NCI-H1930 (cell line): ENCODE measurements around the gene SLC2A8.
A peak's percentile ranks its signal among the peaks of the same experiment; 100 is the strongest.

Source experiments
- DNase-seq, 2 experiments: peaks; one replicate each; lab custom pipeline; 2025; lab: John Stamatoyannopoulos, UW

The SLC2A8 gene

GRCh38 chr9:127403507-127404192, 6.7 kb downstream of the SLC2A8 start:
- DNase-seq, result no peak

GRCh38 chr9:127404631-127405030, 7.7 kb downstream of the SLC2A8 start:
- no peak for DNase-seq

GRCh38 chr9:127405344-127406125, 8.6 kb downstream of the SLC2A8 start:
- DNase-seq, result no peak

- DNase-seq, result no peak
These were observed 10.0 kb downstream of the SLC2A8 start for GRCh38 chr9:127406799-127407491.

- DNase-seq, result no peak
These were observed 10.5 kb downstream of the SLC2A8 start for GRCh38 chr9:127407492-127407843.

- DNase-seq, result no peak
These were observed 14.2 kb downstream of the SLC2A8 start for GRCh38 chr9:127411122-127411521.

- no peak for DNase-seq
These were observed 18.2 kb downstream of the SLC2A8 start for GRCh38 chr9:127415141-127415540.

- no peak for DNase-seq
These were observed 18.7 kb downstream of the SLC2A8 start for GRCh38 chr9:127415657-127416056.

- DNase-seq, result no peak
These were observed 20.4 kb downstream of the SLC2A8 start for GRCh38 chr9:127417131-127418036.

- DNase-seq, result peak in 1 of 2 experiments; percentile 13
These were observed 21.1 kb downstream of the SLC2A8 start for GRCh38 chr9:127418037-127418471.

- DNase-seq, result no peak
These were observed 22.4 kb downstream of the SLC2A8 start for GRCh38 chr9:127419348-127419747.

- DNase-seq, result no peak
These were observed 24.1 kb downstream of the SLC2A8 start for GRCh38 chr9:127421057-127421456.

- DNase-seq, result no peak
These were observed 25.3 kb downstream of the SLC2A8 start for GRCh38 chr9:127422133-127422782.

- no peak for DNase-seq
These were observed 25.8 kb downstream of the SLC2A8 start for GRCh38 chr9:127422787-127423186.

- no peak for DNase-seq
These were observed 26.5 kb downstream of the SLC2A8 start for GRCh38 chr9:127423476-127423933.

- DNase-seq, result peak; percentile 83 to 87
These were observed 27.1 kb downstream of the SLC2A8 start, which contains the start of gene ZNF79 for GRCh38 chr9:127423934-127424675. TSS of gene ZNF79 (plus strand) at chr9:127424382. CDS start at chr9:127424788, 406 bp downstream.

GRCh38 chr9:127424676-127424999, 27.7 kb downstream of the SLC2A8 start:
- no peak for DNase-seq

GRCh38 chr9:127426756-127427155, 29.8 kb downstream of the SLC2A8 start:
- DNase-seq, result no peak

- no peak for DNase-seq
These were observed 31.4 kb downstream of the SLC2A8 start for GRCh38 chr9:127428348-127428747.

GRCh38 chr9:127430415-127430814, 33.4 kb downstream of the SLC2A8 start:
- DNase-seq, result no peak
